RWPE1 (cell line): ENCODE results near the gene LIG3.
"Not testable (repeated sequence)": the region's sequence is repeated elsewhere in the genome, so short reads cannot be mapped to it uniquely, and the experiment has no call there.

Experiments used
- CTCF ChIA-PET: fragments of 350-600 bp; sonication (Branson Sonifier 250); formaldehyde crosslinking; extraction: SDS; loops from one replicate; lab custom pipeline; 2021; lab: Yijun Ruan, JAX
- POLR2A ChIA-PET: fragments of 400-600 bp; formaldehyde crosslinking; extraction: SDS; loops from one replicate; lab custom pipeline; 2020; ENCODE audit warnings: antibody characterized with exemption; ENCODE audit not compliant: low non-redundant PET; lab: Yijun Ruan, JAX
- DNase-seq: peaks from one replicate; pipeline ENCODE4 v3.0.0; 2012; ENCODE audit warnings: low spot score
- H3K27ac ChIP-seq: fragments of 450-650 bp; 2 replicates; pipeline ENCODE4 v1.5.1; 2017
- TF ChIP-seq, protein P1 (sequence below): fragments of 450-650 bp; conservative IDR thresholded peaks from 2 replicates; pipeline ENCODE4 v1.5.1; 2017; ENCODE audit warnings: low read depth, mild to moderate bottlenecking

LIG3 gene

DNA sequence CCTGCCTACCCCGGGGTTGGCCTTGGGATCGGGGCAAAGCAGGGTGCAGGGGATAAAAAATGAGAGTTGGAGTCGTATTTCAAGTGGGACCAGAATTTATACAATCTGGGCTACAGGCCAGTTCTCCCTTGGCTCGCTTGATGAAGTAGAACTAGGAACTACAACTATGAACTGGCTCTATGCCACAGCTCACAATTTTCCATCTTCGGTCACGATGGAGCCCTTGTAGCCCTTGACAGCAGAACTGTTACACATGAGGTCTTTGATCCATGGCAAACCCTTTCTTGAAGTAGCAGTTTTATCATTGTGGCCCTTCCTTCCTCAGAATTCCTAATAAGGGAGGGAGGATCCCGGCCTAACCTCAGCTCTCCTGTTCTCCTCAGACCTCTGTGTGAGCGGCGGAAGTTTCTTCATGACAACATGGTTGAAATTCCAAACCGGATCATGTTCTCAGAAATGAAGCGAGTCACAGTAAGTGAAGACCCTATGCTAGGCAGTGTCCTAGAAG lies 17.1 kb downstream of the LIG3 start:
- DNase-seq: no peak
- TF ChIP-seq, protein P1, sequence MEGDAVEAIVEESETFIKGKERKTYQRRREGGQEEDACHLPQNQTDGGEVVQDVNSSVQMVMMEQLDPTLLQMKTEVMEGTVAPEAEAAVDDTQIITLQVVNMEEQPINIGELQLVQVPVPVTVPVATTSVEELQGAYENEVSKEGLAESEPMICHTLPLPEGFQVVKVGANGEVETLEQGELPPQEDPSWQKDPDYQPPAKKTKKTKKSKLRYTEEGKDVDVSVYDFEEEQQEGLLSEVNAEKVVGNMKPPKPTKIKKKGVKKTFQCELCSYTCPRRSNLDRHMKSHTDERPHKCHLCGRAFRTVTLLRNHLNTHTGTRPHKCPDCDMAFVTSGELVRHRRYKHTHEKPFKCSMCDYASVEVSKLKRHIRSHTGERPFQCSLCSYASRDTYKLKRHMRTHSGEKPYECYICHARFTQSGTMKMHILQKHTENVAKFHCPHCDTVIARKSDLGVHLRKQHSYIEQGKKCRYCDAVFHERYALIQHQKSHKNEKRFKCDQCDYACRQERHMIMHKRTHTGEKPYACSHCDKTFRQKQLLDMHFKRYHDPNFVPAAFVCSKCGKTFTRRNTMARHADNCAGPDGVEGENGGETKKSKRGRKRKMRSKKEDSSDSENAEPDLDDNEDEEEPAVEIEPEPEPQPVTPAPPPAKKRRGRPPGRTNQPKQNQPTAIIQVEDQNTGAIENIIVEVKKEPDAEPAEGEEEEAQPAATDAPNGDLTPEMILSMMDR: no peak
- POLR2A ChIA-PET: no interaction called here
- CTCF ChIA-PET: interaction anchor here (0.7 to 0.8 kb wide), 2 partner anchors 123 to 132 kb away, joined by 3 read pairs; no protein-coding TSS in a partner anchor
- H3K27ac ChIP-seq: no peak overlapping the region

DNA sequence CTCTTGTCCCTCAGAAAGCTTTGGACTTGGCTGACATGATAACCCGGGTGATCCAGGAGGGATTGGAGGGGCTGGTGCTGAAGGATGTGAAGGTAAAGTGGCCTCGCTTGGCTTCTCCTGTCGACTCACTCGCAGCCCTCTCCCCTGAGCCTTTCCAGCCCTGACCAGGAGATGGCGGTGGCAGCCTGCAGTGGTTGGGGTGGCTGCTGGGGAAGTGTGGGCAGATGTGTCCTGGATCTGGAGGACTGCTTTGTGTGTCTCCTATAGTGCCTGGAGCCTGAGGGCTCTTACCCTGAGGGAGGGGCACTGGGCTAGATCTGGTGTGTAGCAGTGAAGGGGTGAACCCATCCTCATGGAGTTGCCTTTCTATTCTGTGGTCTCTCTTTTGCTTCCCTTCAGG lies 17.9 kb downstream of the LIG3 start:
- peak; percentile 75 for DNase-seq
- no peak overlapping the region for H3K27ac ChIP-seq
- CTCF ChIA-PET: interaction anchor here (0.5 to 2.6 kb wide), 4 partner anchors 121 to 466 kb away, joined by 3 to 13 read pairs (median 3); partner anchors contain the start of gene RAD51D
- TF ChIP-seq, protein P1: peak; percentile 76
- POLR2A ChIA-PET: no interaction called here

DNA sequence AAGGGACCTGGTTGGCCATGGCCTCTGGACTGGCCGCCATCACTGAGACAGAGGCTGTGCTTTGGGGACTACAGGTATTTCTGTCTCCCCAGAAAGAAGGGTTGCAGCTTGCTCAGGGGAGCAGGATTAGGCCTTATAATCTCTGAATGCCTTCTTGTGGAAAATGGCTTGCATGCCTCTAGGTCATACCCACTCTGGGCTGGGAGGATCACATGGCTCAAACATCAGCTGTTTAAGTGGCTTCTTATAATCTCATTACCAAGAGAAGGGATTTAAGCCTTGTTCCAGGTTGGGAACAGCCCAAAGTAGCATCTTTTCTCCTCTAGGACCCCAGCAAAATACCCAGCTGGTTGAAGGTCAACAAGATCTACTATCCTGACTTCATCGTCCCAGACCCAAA lies 19.1 kb downstream of the LIG3 start:
- ChIA-PET POLR2A (no interaction called here), CTCF (interaction anchor here (1.9 to 2.6 kb wide), 2 partner anchors 90 to 120 kb away, joined by 4 to 13 read pairs; partner anchors contain the start of gene RAD51D)
- TF ChIP-seq, protein P1: no peak
- H3K27ac ChIP-seq: no peak overlapping the region
- DNase-seq: no peak

DNA sequence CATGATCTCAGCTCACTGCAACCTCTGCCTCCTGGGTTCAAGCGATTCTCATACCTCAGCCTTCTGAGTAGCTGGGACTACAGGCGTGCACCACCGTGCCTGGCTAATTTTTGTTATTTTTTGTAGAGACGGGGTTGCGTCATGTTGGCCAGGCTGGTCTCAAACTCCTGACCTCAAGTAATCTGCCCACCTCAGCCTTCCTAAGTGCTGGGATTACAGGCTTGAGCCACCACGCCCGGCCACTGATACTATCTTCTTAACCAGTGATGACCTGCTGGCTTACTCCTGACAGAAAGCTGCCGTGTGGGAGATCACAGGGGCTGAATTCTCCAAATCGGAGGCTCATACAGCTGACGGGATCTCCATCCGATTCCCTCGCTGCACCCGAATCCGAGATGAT lies 20.7 kb downstream of the LIG3 start:
- POLR2A ChIA-PET, H3K27ac ChIP-seq, DNase-seq: not testable (repeated sequence)
- CTCF ChIA-PET: interaction anchor here (1.9 to 2.6 kb wide), 2 partner anchors 89 to 118 kb away, joined by 4 to 13 read pairs; partner anchors contain the start of gene RAD51D

DNA sequence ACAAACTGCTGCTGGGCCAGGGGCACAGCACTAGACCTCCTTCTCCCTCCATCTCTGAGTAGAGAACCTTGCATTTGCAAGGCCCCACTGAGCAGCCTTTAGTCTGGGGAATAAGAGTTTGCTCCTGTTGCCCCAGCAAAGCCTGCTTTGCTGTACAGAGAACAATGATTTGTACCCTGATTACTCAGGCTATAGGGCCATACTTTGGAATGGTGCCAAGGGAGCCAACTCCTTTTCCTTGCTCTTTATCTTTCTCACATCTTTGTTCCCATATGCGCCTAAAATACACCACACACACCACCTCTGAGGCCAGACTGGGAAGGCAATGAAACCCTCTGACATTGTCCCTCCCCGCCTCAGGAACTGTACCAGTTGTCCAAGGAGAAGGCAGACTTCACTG lies 21.2 kb downstream of the LIG3 start:
- CTCF ChIA-PET: interaction anchor here (1.9 kb wide), 1 partner anchor 88 kb away, joined by 4 read pairs; no protein-coding TSS in a partner anchor
- H3K27ac ChIP-seq: no peak overlapping the region
- TF ChIP-seq, protein P1: no peak
- POLR2A ChIA-PET: no interaction called here
- DNase-seq: no peak

DNA sequence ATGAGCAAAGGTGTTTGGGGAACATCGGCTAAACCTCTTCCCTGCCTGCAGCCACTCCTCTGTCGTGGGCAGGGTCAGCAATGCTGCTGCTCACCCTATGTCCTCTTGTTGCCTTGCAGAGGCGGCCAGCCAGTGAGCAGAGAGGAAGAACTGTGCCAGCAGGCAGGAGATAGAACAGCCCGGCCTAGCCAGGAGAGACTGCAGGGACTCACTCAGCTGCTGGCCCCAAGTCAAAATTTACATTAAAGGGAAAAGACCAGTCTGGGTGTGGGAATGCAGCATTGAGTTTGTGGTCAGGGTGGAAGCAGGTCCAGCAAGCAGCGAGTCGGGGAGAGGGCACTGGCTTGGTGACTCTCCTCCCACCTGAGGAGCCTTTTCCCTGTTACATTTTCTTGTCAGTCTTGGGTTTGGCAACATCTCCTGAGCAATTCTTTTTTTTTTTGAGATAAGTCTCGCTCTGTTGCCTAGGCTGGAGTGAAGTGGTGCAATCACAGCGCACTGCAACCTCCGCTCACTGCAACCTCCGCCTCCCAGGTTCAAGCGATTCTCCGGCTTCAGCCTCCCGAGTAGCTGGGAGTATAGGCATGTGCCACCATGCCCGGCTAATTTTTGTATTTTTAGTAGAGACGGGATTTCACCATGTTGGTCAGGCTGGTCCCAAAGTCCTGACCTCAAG lies 22.7 kb downstream of the LIG3 start:
- no peak overlapping the region for H3K27ac ChIP-seq
- ChIA-PET CTCF (interaction anchor here (0.9 kb wide), 1 partner anchor 117 kb away, joined by 3 read pairs; the partner anchor contains the start of gene RAD51D), POLR2A (no interaction called here)
- DNase-seq: no peak
- TF ChIP-seq, protein P1: no peak

DNA sequence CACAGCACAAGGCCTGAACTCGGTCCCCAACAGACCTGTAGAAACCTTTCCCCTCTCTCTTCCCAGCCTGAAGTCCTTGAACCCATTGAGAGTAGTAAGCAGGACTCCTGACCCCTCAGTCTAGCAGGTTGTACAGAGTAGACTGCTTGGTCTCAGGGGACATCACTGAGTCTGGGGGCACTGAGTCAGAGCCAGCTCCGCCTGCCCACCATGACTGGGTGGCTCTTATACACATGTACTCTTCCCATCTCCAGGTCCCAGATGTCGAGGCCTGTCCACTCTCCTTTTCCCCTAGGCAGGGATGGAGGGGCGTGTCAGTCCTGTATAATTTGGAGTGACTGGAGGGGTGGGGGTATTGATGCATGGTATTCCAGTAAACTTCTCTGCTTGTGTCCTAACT lies 23.5 kb downstream of the LIG3 start:
- no peak for DNase-seq
- CTCF ChIA-PET: no interaction called here
- TF ChIP-seq, protein P1: no peak
- POLR2A ChIA-PET: no interaction called here
- no peak overlapping the region for H3K27ac ChIP-seq
